Measurements from ENCODE around the gene CARD19.
"Not testable (repeated sequence)": the region's sequence is repeated elsewhere in the genome, so short reads cannot be mapped to it uniquely, and the experiment has no call there.

The CARD19 gene

DNA sequence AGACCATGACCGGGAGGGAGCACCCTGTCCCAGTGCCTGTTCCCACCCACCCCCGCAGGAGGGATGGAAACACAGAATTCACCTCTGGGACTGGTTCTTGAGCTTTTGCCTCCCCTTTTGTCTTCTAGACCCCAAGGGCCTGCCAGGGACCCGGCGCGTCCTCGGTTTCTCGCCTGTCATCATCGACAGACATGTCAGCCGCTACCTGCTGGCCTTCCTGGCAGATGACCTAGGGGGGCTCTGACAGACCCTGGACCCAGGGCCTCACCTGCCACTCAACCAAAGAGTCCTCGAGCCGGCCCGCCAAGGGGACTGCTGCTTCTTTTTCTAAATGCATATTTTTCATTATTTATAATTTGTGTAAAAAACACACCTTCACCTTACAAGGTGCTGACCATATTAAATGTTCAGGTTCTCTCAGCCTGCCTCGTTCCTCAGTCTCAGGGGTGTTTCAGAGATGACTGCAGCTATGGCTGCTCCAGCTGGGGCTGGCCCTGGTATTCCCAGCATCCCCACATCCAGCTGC, 16.9 kb downstream of the CARD19 start:
- TF ChIP-seq, protein P1, sequence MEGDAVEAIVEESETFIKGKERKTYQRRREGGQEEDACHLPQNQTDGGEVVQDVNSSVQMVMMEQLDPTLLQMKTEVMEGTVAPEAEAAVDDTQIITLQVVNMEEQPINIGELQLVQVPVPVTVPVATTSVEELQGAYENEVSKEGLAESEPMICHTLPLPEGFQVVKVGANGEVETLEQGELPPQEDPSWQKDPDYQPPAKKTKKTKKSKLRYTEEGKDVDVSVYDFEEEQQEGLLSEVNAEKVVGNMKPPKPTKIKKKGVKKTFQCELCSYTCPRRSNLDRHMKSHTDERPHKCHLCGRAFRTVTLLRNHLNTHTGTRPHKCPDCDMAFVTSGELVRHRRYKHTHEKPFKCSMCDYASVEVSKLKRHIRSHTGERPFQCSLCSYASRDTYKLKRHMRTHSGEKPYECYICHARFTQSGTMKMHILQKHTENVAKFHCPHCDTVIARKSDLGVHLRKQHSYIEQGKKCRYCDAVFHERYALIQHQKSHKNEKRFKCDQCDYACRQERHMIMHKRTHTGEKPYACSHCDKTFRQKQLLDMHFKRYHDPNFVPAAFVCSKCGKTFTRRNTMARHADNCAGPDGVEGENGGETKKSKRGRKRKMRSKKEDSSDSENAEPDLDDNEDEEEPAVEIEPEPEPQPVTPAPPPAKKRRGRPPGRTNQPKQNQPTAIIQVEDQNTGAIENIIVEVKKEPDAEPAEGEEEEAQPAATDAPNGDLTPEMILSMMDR (conservative IDR thresholded peaks at IDR 0.05; ENCODE audit: low read depth): no peak

GRCh38 chr9:93114169-93114983, 18.4 kb downstream of the CARD19 start:
- peak overlapping the region; percentile 68 for H3K27ac ChIP-seq
- ChIA-PET CTCF (interaction anchor here (0.6 kb wide), 1 partner anchor 985 kb away, joined by 3 read pairs; no protein-coding TSS in a partner anchor), POLR2A (ENCODE audit: low non-redundant PET) (interaction anchor here (0.7 kb wide), 1 partner anchor 9 kb away, joined by 7 read pairs; no protein-coding TSS in a partner anchor)
- no peak for DNase-seq (ENCODE audit: low spot score)
- TF ChIP-seq, protein P1 (conservative IDR thresholded peaks at IDR 0.05; ENCODE audit: low read depth): no peak

More for the DNA sequence above, 16.9 kb downstream of the CARD19 start:
- CTCF ChIA-PET: interaction anchor here (0.5 to 1.0 kb wide), 2 partner anchors 14 to 192 kb away, joined by 3 to 4 read pairs; no protein-coding TSS in a partner anchor
- POLR2A ChIA-PET (ENCODE audit: low non-redundant PET): interaction anchor here (0.6 kb wide), 1 partner anchor 22 kb away, joined by 3 read pairs; no protein-coding TSS in a partner anchor
- DNase-seq (ENCODE audit: low spot score): no peak
- H3K27ac ChIP-seq: peak overlapping the region; percentile 68

- POLR2A ChIA-PET (ENCODE audit: low non-redundant PET): interaction anchor here (0.7 kb wide), 1 partner anchor 9 kb away, joined by 7 read pairs; no protein-coding TSS in a partner anchor
- no peak for DNase-seq (ENCODE audit: low spot score)
- CTCF ChIA-PET: interaction anchor here (0.6 kb wide), 1 partner anchor 984 kb away, joined by 3 read pairs; no protein-coding TSS in a partner anchor
- TF ChIP-seq, protein P1 (conservative IDR thresholded peaks at IDR 0.05; ENCODE audit: low read depth): no peak
- peak overlapping the region; percentile 68 for H3K27ac ChIP-seq
Measured at GRCh38 chr9:93114984-93115335, 18.9 kb downstream of the CARD19 start.

DNA sequence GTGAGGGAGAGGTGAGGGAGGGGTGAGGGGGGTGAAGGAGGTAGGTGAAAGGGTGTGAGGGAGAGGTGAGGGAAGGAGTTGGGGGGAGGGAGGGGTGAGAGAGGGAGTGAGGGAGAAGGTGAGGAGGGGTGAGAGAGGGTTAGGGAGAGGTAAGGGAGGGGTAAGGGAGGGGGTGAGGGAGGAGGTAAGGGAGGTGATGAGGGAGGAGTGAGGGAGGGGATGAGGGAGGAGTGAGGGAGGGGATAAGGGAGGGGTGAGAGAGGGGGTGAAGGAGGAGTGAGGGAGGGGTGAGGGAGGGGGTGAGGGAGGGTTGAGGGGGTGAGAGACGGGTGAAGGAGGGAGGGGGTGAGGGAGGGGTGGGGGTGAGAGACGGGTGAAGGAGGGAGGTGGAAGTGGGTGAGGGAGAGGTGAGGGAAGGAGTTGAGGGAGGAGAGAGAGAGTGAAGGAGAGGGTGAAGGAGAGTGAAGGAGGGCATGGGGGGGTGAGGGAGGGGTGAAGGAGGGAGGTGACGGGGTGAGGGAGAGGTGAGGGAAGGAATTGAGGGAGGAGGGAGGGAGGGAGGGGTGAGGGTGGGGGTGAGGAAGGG, 19.6 kb downstream of the CARD19 start:
- CTCF ChIA-PET: interaction anchor here (0.5 to 0.7 kb wide), 2 partner anchors 38 to 304 kb away, joined by 3 to 7 read pairs; no protein-coding TSS in a partner anchor
- POLR2A ChIA-PET (ENCODE audit: low non-redundant PET): no interaction called here
- peak overlapping the region; percentile 78 for H3K27ac ChIP-seq
- no peak for DNase-seq (ENCODE audit: low spot score)
- TF ChIP-seq, protein P1 (conservative IDR thresholded peaks at IDR 0.05; ENCODE audit: low read depth): no peak

GRCh38 chr9:93116072-93116961, 20.3 kb downstream of the CARD19 start:
- peak; percentile 63 for DNase-seq (ENCODE audit: low spot score)
- H3K27ac ChIP-seq: peak overlapping the region; percentile 78
- ChIA-PET CTCF (interaction anchor here (0.5 to 0.7 kb wide), 3 partner anchors 38 to 303 kb away, joined by 3 to 7 read pairs (median 6); no protein-coding TSS in a partner anchor), POLR2A (ENCODE audit: low non-redundant PET) (no interaction called here)
- TF ChIP-seq, protein P1 (conservative IDR thresholded peaks at IDR 0.05; ENCODE audit: low read depth): no peak

DNA sequence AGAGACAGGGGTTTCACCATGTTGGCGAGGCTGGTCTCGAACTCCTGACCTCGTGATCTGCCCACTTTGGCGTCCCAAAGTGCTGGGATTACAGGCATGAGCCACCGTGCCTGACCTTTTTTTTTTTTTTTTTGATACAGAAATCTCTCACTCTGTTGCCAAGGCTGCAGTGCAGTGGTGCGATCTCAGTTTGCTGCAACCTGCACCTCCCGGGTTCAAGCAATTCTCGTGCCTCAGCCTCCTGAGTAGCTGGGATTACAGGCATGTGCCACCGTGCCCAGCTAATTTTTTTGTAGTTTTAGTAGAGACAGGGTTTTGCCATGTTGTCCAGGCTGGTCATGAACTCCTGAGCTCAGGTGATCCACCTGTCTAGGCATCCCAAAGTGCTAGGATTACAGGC, 21.5 kb downstream of the CARD19 start:
- peak overlapping the region; percentile 78 for H3K27ac ChIP-seq
- DNase-seq (ENCODE audit: low spot score): not testable (repeated sequence)
- ChIA-PET POLR2A (ENCODE audit: low non-redundant PET) (interaction anchor here (0.7 kb wide), 1 partner anchor 103 kb away, joined by 4 read pairs; no protein-coding TSS in a partner anchor), CTCF (interaction anchor here (1.0 kb wide), 1 partner anchor 9 kb away, joined by 3 read pairs; no protein-coding TSS in a partner anchor)
